ENCODE measurements around the gene CCL4L2. TPM values are rescaled to one million over a fixed set of nuclear protein-coding genes. Genes with fewer than 3 reads are reported as not detected.
"Not testable (repeated sequence)": the region's sequence is repeated elsewhere in the genome, so short reads cannot be mapped to it uniquely, and the experiment has no call there.

The CCL4L2 gene
- total RNA-seq, 1 experiment from 2014 or later = not detected

DNA sequence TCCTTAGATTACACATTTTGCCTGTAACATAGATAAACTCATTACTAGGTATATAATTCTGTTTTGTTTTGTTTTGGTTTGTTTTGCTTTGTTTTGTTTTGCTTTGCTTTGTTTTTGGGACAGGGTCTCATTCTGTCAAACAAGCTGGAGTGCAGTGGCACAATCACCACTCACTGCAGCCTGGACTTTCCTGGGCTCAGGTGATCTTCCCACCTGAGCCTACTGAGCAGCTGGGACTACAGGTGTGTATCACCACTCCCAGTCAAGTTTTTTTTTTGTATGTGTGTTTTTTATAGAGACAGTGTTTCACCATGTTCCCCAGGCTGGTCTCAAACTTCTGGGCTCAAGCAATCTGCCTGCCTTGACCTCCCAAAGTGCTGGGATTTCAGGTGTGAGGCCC, 1.3 kb upstream of the CCL4L2 start:
- Histone ChIP-seq H3K36me3 (ENCODE audit: control insufficient read depth, insufficient read depth, low read length) (no peaks in the 10 kb centered on the region), H3K9me3 (ENCODE audit: control insufficient read depth, insufficient read depth, low read depth, low read length) (no peaks in the 10 kb centered on the region), H3K27ac (ENCODE audit: low read length) (no peak overlapping the region), H3K4me1 (ENCODE audit: control insufficient read depth, insufficient read depth, low read length) (no peaks in the 10 kb centered on the region), H3K4me3 (ENCODE audit: low read depth in 2 of 2, low read length in 2 of 2) (no peak overlapping the region), H3K27me3 (ENCODE audit: control insufficient read depth, insufficient read depth, low read length) (no peaks in the 10 kb centered on the region; the same call in 1 of the 2 replicates)
- ChIA-PET POLR2A (no interaction called here), CTCF (no interaction called here)
- in situ Hi-C loops (cut with HindIII; ENCODE audit: low pct_unique_long_range_greater_than_20kb, low sequenced_read_pairs) = no loop called here
- no TSS peak for BruUV-seq (replicated peaks)
- DNase-seq (ENCODE audit: low read depth, low spot score) (no peak), ATAC-seq (no peak)
- intact Hi-C loops (cut with micrococcal nuclease; ENCODE audit: unreplicated experiment) = no loop called here
- TF ChIP-seq SIN3A (IDR thresholded peaks at IDR 0.05; ENCODE audit: borderline replicate concordance, insufficient read depth, low read depth, low read length) = no peak
- TF ChIP-seq, protein P1, sequence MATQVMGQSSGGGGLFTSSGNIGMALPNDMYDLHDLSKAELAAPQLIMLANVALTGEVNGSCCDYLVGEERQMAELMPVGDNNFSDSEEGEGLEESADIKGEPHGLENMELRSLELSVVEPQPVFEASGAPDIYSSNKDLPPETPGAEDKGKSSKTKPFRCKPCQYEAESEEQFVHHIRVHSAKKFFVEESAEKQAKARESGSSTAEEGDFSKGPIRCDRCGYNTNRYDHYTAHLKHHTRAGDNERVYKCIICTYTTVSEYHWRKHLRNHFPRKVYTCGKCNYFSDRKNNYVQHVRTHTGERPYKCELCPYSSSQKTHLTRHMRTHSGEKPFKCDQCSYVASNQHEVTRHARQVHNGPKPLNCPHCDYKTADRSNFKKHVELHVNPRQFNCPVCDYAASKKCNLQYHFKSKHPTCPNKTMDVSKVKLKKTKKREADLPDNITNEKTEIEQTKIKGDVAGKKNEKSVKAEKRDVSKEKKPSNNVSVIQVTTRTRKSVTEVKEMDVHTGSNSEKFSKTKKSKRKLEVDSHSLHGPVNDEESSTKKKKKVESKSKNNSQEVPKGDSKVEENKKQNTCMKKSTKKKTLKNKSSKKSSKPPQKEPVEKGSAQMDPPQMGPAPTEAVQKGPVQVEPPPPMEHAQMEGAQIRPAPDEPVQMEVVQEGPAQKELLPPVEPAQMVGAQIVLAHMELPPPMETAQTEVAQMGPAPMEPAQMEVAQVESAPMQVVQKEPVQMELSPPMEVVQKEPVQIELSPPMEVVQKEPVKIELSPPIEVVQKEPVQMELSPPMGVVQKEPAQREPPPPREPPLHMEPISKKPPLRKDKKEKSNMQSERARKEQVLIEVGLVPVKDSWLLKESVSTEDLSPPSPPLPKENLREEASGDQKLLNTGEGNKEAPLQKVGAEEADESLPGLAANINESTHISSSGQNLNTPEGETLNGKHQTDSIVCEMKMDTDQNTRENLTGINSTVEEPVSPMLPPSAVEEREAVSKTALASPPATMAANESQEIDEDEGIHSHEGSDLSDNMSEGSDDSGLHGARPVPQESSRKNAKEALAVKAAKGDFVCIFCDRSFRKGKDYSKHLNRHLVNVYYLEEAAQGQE (IDR thresholded peaks at IDR 0.05; ENCODE audit: insufficient read depth in 1 of 2, low read depth in 2 of 2, low read length in 1 of 2) = no peak
- TF ChIP-seq, protein P2, sequence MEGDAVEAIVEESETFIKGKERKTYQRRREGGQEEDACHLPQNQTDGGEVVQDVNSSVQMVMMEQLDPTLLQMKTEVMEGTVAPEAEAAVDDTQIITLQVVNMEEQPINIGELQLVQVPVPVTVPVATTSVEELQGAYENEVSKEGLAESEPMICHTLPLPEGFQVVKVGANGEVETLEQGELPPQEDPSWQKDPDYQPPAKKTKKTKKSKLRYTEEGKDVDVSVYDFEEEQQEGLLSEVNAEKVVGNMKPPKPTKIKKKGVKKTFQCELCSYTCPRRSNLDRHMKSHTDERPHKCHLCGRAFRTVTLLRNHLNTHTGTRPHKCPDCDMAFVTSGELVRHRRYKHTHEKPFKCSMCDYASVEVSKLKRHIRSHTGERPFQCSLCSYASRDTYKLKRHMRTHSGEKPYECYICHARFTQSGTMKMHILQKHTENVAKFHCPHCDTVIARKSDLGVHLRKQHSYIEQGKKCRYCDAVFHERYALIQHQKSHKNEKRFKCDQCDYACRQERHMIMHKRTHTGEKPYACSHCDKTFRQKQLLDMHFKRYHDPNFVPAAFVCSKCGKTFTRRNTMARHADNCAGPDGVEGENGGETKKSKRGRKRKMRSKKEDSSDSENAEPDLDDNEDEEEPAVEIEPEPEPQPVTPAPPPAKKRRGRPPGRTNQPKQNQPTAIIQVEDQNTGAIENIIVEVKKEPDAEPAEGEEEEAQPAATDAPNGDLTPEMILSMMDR (IDR thresholded peaks at IDR 0.05) = no peak
- no peak for TF ChIP-seq TCF7L2 (IDR thresholded peaks at IDR 0.05; ENCODE audit: low read depth, low read length)

DNA sequence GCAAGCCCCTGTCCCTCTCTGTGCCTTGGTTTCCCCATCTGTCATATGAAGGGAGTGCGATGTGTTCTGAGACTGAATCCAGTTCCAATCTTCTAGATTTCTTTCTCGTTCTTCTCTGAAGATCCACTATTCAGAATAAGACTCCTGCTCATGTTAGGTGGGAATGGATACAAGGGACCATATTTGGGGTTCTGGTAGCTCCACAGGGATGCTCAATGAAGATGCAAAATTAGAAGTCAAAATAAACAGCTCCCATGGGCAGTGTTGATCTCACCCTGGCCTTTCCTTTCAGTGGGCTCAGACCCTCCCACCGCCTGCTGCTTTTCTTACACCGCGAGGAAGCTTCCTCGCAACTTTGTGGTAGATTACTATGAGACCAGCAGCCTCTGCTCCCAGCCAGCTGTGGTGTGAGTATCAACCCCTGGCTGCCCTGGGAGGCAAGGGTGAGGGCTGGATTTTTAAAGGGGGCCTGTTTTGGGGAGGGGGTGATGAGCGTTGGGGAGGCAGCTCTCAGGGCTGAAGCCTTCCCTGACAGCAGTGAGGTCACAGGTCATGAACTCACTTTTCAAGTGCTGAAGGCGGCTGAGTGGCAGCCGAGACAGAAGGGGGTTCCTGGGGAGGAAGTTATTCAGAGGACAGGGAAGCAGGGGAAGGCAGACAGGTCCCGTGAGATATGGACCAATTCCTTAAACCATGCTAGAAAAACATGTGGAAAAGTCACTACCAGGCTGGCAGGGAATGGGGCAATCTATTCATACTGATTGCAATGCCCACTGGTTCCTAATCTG, 815 bp downstream of the CCL4L2 start:
- ATAC-seq; H3K9me3 ChIP-seq (ENCODE audit: control insufficient read depth, insufficient read depth, low read depth, low read length); DNase-seq (ENCODE audit: low read depth, low spot score); BruUV-seq (replicated peaks); CTCF ChIA-PET; in situ Hi-C loops (cut with HindIII; ENCODE audit: low pct_unique_long_range_greater_than_20kb, low sequenced_read_pairs); H3K27me3 ChIP-seq (ENCODE audit: control insufficient read depth, insufficient read depth, low read length); H3K36me3 ChIP-seq (ENCODE audit: control insufficient read depth, insufficient read depth, low read length); POLR2A ChIA-PET; H3K4me3 ChIP-seq (ENCODE audit: low read depth in 2 of 2, low read length in 2 of 2); intact Hi-C loops (cut with micrococcal nuclease; ENCODE audit: unreplicated experiment); H3K4me1 ChIP-seq (ENCODE audit: control insufficient read depth, insufficient read depth, low read length); H3K27ac ChIP-seq (ENCODE audit: low read length): not testable (repeated sequence)

DNA sequence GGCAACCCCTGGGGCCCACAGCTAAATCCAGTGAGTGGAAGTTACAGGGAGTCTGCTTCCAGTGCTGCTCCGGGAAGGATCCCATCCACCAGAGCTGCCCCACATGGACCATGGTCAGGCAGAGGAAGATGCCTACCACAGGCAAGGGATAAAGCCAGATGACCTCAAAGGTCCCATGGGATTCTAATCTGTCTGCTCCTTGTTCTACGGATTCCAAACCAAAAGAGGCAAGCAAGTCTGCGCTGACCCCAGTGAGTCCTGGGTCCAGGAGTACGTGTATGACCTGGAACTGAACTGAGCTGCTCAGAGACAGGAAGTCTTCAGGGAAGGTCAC, 1.4 kb downstream of the CCL4L2 start:
- H3K4me3 ChIP-seq (ENCODE audit: low read depth in 2 of 2, low read length in 2 of 2) = no peak overlapping the region
- no peak overlapping the region for H3K27ac ChIP-seq (ENCODE audit: low read length)
- in situ Hi-C loops (cut with HindIII; ENCODE audit: low pct_unique_long_range_greater_than_20kb, low sequenced_read_pairs) (no loop called here), intact Hi-C loops (cut with micrococcal nuclease; ENCODE audit: unreplicated experiment) (no loop called here)
- POLR2A ChIA-PET = no interaction called here
- no peaks in the 10 kb centered on the region for H3K4me1 ChIP-seq (ENCODE audit: control insufficient read depth, insufficient read depth, low read length)
- CTCF ChIA-PET = no interaction called here
- H3K27me3 ChIP-seq (ENCODE audit: control insufficient read depth, insufficient read depth, low read length) = no peaks in the 10 kb centered on the region
- no peak for DNase-seq (ENCODE audit: low read depth, low spot score)
- no peak for TF ChIP-seq TCF7L2 (IDR thresholded peaks at IDR 0.05; ENCODE audit: low read depth, low read length)
- TF ChIP-seq, protein P1 (IDR thresholded peaks at IDR 0.05; ENCODE audit: insufficient read depth in 1 of 2, low read depth in 2 of 2, low read length in 1 of 2) = no peak
- no peak for TF ChIP-seq POLR2AphosphoS5 (IDR thresholded peaks at IDR 0.05; ENCODE audit: low read depth, low read length)
- no peaks in the 10 kb centered on the region for H3K9me3 ChIP-seq (ENCODE audit: control insufficient read depth, insufficient read depth, low read depth, low read length)
- BruUV-seq (replicated peaks) = no TSS peak
- H3K36me3 ChIP-seq (ENCODE audit: control insufficient read depth, insufficient read depth, low read length) = no peaks in the 10 kb centered on the region
- ATAC-seq = no peak

Measured in Panc1 (cell line).